ENCODE results near the gene ZNF688. TPM values are rescaled to one million over a fixed set of nuclear protein-coding genes. Genes with fewer than 3 reads are reported as not detected.

ZNF688 gene
- total and polyA plus RNA-seq, 2 of the 13 experiments (the other 11 are each of a cell fraction or from before 2014, with no cell fraction given), result 2.4 to 5.4 TPM

DNA sequence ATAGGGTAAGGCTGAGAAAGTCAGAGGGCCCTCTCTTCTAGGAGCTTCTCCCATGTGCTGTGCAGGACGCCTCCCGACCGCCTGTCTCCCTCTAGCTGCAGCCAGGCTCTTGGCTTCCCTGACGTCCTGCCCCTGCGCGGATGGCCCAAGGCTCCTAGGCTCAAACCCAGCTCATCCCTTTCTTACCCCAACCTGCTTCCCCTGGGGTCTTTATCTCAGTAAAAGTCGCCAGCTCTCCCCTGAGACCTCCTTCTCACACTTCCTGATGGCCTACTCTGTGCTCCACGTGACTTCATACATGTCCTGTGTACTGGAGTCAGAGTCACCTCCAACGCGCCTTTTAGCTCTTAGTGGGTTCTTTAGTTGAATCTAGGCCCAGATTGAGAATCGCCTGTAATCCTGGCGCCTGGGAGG, 35.7 kb downstream of the ZNF688 start (continued):
- TF ChIP-seq, protein P1, sequence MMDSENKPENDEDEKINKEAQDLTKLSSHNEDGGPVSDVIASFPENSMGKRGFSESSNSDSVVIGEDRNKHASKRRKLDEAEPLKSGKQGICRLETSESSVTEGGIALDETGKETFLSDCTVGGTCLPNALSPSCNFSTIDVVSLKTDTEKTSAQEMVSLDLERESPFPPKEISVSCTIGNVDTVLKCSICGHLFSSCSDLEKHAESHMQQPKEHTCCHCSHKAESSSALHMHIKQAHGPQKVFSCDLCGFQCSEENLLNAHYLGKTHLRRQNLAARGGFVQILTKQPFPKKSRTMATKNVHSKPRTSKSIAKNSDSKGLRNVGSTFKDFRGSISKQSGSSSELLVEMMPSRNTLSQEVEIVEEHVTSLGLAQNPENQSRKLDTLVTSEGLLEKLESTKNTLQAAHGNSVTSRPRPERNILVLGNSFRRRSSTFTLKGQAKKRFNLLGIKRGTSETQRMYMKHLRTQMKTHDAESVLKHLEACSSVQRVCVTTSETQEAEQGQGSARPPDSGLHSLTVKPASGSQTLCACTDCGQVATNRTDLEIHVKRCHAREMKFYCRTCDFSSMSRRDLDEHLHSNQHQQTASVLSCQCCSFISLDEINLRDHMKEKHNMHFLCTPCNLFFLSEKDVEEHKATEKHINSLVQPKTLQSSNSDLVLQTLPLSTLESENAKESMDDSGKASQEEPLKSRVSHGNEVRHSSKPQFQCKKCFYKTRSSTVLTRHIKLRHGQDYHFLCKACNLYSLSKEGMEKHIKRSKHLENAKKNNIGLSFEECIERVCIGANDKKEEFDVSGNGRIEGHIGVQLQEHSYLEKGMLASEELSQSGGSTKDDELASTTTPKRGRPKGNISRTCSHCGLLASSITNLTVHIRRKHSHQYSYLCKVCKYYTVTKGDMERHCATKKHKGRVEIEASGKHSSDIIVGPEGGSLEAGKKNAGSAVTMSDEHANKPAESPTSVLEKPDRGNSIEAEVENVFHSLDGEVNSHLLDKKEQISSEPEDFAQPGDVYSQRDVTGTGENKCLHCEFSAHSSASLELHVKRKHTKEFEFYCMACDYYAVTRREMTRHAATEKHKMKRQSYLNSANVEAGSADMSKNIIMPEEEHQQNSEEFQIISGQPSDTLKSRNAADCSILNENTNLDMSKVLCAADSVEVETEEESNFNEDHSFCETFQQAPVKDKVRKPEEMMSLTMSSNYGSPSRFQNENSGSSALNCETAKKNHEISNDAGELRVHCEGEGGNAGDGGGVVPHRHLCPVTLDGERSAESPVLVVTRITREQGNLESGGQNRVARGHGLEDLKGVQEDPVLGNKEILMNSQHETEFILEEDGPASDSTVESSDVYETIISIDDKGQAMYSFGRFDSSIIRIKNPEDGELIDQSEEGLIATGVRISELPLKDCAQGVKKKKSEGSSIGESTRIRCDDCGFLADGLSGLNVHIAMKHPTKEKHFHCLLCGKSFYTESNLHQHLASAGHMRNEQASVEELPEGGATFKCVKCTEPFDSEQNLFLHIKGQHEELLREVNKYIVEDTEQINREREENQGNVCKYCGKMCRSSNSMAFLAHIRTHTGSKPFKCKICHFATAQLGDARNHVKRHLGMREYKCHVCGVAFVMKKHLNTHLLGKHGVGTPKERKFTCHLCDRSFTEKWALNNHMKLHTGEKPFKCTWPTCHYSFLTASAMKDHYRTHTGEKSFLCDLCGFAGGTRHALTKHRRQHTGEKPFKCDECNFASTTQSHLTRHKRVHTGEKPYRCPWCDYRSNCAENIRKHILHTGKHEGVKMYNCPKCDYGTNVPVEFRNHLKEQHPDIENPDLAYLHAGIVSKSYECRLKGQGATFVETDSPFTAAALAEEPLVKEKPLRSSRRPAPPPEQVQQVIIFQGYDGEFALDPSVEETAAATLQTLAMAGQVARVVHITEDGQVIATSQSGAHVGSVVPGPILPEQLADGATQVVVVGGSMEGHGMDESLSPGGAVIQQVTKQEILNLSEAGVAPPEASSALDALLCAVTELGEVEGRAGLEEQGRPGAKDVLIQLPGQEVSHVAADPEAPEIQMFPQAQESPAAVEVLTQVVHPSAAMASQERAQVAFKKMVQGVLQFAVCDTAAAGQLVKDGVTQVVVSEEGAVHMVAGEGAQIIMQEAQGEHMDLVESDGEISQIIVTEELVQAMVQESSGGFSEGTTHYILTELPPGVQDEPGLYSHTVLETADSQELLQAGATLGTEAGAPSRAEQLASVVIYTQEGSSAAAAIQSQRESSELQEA (CRISPR knock-in tag; IDR thresholded peaks at IDR 0.05; ENCODE audit: not compliant biosample characterization), result no peak
- TF ChIP-seq MED13 (CRISPR knock-in tag; IDR thresholded peaks at IDR 0.05), result no peak
- no peak for TF ChIP-seq ZFP62 (CRISPR knock-in tag; IDR thresholded peaks at IDR 0.05)
- no peak for TF ChIP-seq ZNF501 (CRISPR knock-in tag; IDR thresholded peaks at IDR 0.05)
- no peak for TF ChIP-seq ZNF546 (CRISPR knock-in tag; conservative IDR thresholded peaks at IDR 0.05)
- TF ChIP-seq CREB1 (IDR thresholded peaks at IDR 0.05), result no peak
- no peak; the same call in 1 of the 2 replicates for TF ChIP-seq CREB1 (CRISPR knock-in tag; IDR thresholded peaks at IDR 0.05)
- TF ChIP-seq, protein P2, sequence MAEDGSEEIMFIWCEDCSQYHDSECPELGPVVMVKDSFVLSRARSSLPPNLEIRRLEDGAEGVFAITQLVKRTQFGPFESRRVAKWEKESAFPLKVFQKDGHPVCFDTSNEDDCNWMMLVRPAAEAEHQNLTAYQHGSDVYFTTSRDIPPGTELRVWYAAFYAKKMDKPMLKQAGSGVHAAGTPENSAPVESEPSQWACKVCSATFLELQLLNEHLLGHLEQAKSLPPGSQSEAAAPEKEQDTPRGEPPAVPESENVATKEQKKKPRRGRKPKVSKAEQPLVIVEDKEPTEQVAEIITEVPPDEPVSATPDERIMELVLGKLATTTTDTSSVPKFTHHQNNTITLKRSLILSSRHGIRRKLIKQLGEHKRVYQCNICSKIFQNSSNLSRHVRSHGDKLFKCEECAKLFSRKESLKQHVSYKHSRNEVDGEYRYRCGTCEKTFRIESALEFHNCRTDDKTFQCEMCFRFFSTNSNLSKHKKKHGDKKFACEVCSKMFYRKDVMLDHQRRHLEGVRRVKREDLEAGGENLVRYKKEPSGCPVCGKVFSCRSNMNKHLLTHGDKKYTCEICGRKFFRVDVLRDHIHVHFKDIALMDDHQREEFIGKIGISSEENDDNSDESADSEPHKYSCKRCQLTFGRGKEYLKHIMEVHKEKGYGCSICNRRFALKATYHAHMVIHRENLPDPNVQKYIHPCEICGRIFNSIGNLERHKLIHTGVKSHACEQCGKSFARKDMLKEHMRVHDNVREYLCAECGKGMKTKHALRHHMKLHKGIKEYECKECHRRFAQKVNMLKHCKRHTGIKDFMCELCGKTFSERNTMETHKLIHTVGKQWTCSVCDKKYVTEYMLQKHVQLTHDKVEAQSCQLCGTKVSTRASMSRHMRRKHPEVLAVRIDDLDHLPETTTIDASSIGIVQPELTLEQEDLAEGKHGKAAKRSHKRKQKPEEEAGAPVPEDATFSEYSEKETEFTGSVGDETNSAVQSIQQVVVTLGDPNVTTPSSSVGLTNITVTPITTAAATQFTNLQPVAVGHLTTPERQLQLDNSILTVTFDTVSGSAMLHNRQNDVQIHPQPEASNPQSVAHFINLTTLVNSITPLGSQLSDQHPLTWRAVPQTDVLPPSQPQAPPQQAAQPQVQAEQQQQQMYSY (CRISPR knock-in tag; IDR thresholded peaks at IDR 0.05), result no peak
- TF ChIP-seq, protein P3, sequence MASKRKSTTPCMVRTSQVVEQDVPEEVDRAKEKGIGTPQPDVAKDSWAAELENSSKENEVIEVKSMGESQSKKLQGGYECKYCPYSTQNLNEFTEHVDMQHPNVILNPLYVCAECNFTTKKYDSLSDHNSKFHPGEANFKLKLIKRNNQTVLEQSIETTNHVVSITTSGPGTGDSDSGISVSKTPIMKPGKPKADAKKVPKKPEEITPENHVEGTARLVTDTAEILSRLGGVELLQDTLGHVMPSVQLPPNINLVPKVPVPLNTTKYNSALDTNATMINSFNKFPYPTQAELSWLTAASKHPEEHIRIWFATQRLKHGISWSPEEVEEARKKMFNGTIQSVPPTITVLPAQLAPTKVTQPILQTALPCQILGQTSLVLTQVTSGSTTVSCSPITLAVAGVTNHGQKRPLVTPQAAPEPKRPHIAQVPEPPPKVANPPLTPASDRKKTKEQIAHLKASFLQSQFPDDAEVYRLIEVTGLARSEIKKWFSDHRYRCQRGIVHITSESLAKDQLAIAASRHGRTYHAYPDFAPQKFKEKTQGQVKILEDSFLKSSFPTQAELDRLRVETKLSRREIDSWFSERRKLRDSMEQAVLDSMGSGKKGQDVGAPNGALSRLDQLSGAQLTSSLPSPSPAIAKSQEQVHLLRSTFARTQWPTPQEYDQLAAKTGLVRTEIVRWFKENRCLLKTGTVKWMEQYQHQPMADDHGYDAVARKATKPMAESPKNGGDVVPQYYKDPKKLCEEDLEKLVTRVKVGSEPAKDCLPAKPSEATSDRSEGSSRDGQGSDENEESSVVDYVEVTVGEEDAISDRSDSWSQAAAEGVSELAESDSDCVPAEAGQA (IDR thresholded peaks at IDR 0.05; ENCODE audit: low read depth), result peak; percentile 81
- TF ChIP-seq, protein P3 (CRISPR knock-in tag; IDR thresholded peaks at IDR 0.05; ENCODE audit: borderline replicate concordance), result no peak
- no peak for TF ChIP-seq SRF (IDR thresholded peaks at IDR 0.05; ENCODE audit: low read depth, low read length)
- TF ChIP-seq ZNF350 (CRISPR knock-in tag; IDR thresholded peaks at IDR 0.05; ENCODE audit: borderline replicate concordance, low read depth), result no peak
- peak; percentile 93; the same call in 1 of the 2 replicates for TF ChIP-seq ZNF251 (CRISPR knock-in tag; IDR thresholded peaks at IDR 0.05)

Data from HepG2 (cell line).